ENCODE measurements around the gene PTPN12. TPM values are rescaled to one million over a fixed set of nuclear protein-coding genes. Genes with fewer than 3 reads are reported as not detected.

Gene PTPN12
- polyA plus RNA-seq, 1 donor from 2014 or later, result 49.5 TPM

- H3F3A ChIP-seq (ENCODE audit: insufficient read depth, low read length, poor library complexity, severe bottlenecking), result no peaks in the 10 kb centered on the region
- no peaks in the 10 kb centered on the region for H3K9me2 ChIP-seq (ENCODE audit: insufficient read depth, low read length)
- no peak overlapping the region for H3K4me3 ChIP-seq (ENCODE audit: low read length)
- H2AFZ ChIP-seq (ENCODE audit: low read depth, low read length), result no peak overlapping the region
- no peak overlapping the region for H3K27ac ChIP-seq (ENCODE audit: low read length)
- H3K36me3 ChIP-seq (ENCODE audit: insufficient read depth, low read length), result no peaks in the 10 kb centered on the region
- H3K27me3 ChIP-seq (ENCODE audit: insufficient read depth, low read depth, low read length), result no peaks in the 10 kb centered on the region
- H3K79me2 ChIP-seq (replicated peaks; ENCODE audit: insufficient read depth, low read length), result no peaks in the 10 kb centered on the region
- H3K9ac ChIP-seq (ENCODE audit: low read length), result no peak overlapping the region
- H3K9me3 ChIP-seq (ENCODE audit: low read length), result no peaks in the 10 kb centered on the region
- H4K20me1 ChIP-seq (ENCODE audit: insufficient read depth), result no peaks in the 10 kb centered on the region
- no peak for TF ChIP-seq TAF1 (IDR thresholded peaks at IDR 0.05; ENCODE audit: low read depth)
- no peak for TF ChIP-seq EZH2 (IDR thresholded peaks at IDR 0.05; ENCODE audit: borderline replicate concordance, insufficient read depth, low read length, poor library complexity, severe bottlenecking)
- no peak for TF ChIP-seq REST (IDR thresholded peaks at IDR 0.05; ENCODE audit: borderline replicate concordance)
- no peak for TF ChIP-seq CTCF (IDR thresholded peaks at IDR 0.05; ENCODE audit: poor library complexity, severe bottlenecking)
- no peak for TF ChIP-seq RAD21 (conservative IDR thresholded peaks at IDR 0.05)
- TF ChIP-seq EP300 (conservative IDR thresholded peaks at IDR 0.05; ENCODE audit: poor library complexity, severe bottlenecking), result no peak
- no peak for TF ChIP-seq MXI1 (conservative IDR thresholded peaks at IDR 0.05; ENCODE audit: poor library complexity, severe bottlenecking)
- TF ChIP-seq SMC3 (conservative IDR thresholded peaks at IDR 0.05; ENCODE audit: poor library complexity), result no peak
- no peak for TF ChIP-seq POLR2AphosphoS5 (IDR thresholded peaks at IDR 0.05)
- H3K4me2 ChIP-seq (ENCODE audit: low read length), result no peak overlapping the region
Observed at GRCh38 chr7:77661816-77662215, 124.7 kb downstream of the PTPN12 start.

- H3K4me2 ChIP-seq (ENCODE audit: low read length), result no peak overlapping the region
- H3K9me3 ChIP-seq (ENCODE audit: low read length), result no peaks in the 10 kb centered on the region
- no peaks in the 10 kb centered on the region for H3K36me3 ChIP-seq (ENCODE audit: insufficient read depth, low read length)
- H3K9ac ChIP-seq (ENCODE audit: low read length), result no peak overlapping the region
- H3K9me2 ChIP-seq (ENCODE audit: insufficient read depth, low read length), result no peaks in the 10 kb centered on the region
- no peaks in the 10 kb centered on the region for H3K27me3 ChIP-seq (ENCODE audit: insufficient read depth, low read depth, low read length)
- H3K79me2 ChIP-seq (replicated peaks; ENCODE audit: insufficient read depth, low read length), result no peaks in the 10 kb centered on the region
- TF ChIP-seq MXI1 (conservative IDR thresholded peaks at IDR 0.05; ENCODE audit: poor library complexity, severe bottlenecking), result no peak
- TF ChIP-seq POLR2AphosphoS5 (IDR thresholded peaks at IDR 0.05), result no peak
- no peak for TF ChIP-seq RAD21 (conservative IDR thresholded peaks at IDR 0.05)
- no peaks in the 10 kb centered on the region for H3F3A ChIP-seq (ENCODE audit: insufficient read depth, low read length, poor library complexity, severe bottlenecking)
- no peak overlapping the region for H3K27ac ChIP-seq (ENCODE audit: low read length)
- no peak overlapping the region for H3K4me3 ChIP-seq (ENCODE audit: low read length)
- H2AFZ ChIP-seq (ENCODE audit: low read depth, low read length), result no peak overlapping the region
- H4K20me1 ChIP-seq (ENCODE audit: insufficient read depth), result no peaks in the 10 kb centered on the region
Observed at GRCh38 chr7:77662869-77663268, 125.8 kb downstream of the PTPN12 start.

- no peak for TF ChIP-seq EP300 (conservative IDR thresholded peaks at IDR 0.05; ENCODE audit: poor library complexity, severe bottlenecking)
- no peak for TF ChIP-seq POLR2AphosphoS5 (IDR thresholded peaks at IDR 0.05)
- no peak for TF ChIP-seq TAF1 (IDR thresholded peaks at IDR 0.05; ENCODE audit: low read depth)
- no peak for TF ChIP-seq RAD21 (conservative IDR thresholded peaks at IDR 0.05)
- TF ChIP-seq SMC3 (conservative IDR thresholded peaks at IDR 0.05; ENCODE audit: poor library complexity), result no peak
- TF ChIP-seq MXI1 (conservative IDR thresholded peaks at IDR 0.05; ENCODE audit: poor library complexity, severe bottlenecking), result no peak
- no peak for TF ChIP-seq CTCF (IDR thresholded peaks at IDR 0.05; ENCODE audit: poor library complexity, severe bottlenecking)
- TF ChIP-seq EZH2 (IDR thresholded peaks at IDR 0.05; ENCODE audit: borderline replicate concordance, insufficient read depth, low read length, poor library complexity, severe bottlenecking), result no peak
- no peak for TF ChIP-seq REST (IDR thresholded peaks at IDR 0.05; ENCODE audit: borderline replicate concordance)
- H3K36me3 ChIP-seq (ENCODE audit: insufficient read depth, low read length), result no peaks in the 10 kb centered on the region
- no peaks in the 10 kb centered on the region for H4K20me1 ChIP-seq (ENCODE audit: insufficient read depth)
- no peaks in the 10 kb centered on the region for H3F3A ChIP-seq (ENCODE audit: insufficient read depth, low read length, poor library complexity, severe bottlenecking)
- H3K9ac ChIP-seq (ENCODE audit: low read length), result no peak overlapping the region
- H2AFZ ChIP-seq (ENCODE audit: low read depth, low read length), result no peak overlapping the region
- no peak overlapping the region for H3K4me2 ChIP-seq (ENCODE audit: low read length)
- no peak overlapping the region for H3K4me3 ChIP-seq (ENCODE audit: low read length)
- H3K27me3 ChIP-seq (ENCODE audit: insufficient read depth, low read depth, low read length), result no peaks in the 10 kb centered on the region
- no peaks in the 10 kb centered on the region for H3K9me2 ChIP-seq (ENCODE audit: insufficient read depth, low read length)
- no peaks in the 10 kb centered on the region for H3K9me3 ChIP-seq (ENCODE audit: low read length)
- H3K79me2 ChIP-seq (replicated peaks; ENCODE audit: insufficient read depth, low read length), result no peaks in the 10 kb centered on the region
- H3K27ac ChIP-seq (ENCODE audit: low read length), result no peak overlapping the region
Observed at GRCh38 chr7:77664715-77665114, 127.6 kb downstream of the PTPN12 start.

All from neural cell (in vitro differentiated cells).